WI38 (cell line): ENCODE data around the gene CST1.

Source experiments
- H3K4me3 ChIP-seq: 2 replicates; pipeline ENCODE4 v1.5.1; 2011; ENCODE audit warnings: low read depth, mild to moderate bottlenecking, control low read depth, low read length
- TF ChIP-seq, protein P1 (sequence below): IDR thresholded peaks from 2 replicates; pipeline ENCODE4 v1.5.1; 2012; ENCODE audit warnings: low read depth, mild to moderate bottlenecking, control low read depth, low read length

The CST1 gene

DNA sequence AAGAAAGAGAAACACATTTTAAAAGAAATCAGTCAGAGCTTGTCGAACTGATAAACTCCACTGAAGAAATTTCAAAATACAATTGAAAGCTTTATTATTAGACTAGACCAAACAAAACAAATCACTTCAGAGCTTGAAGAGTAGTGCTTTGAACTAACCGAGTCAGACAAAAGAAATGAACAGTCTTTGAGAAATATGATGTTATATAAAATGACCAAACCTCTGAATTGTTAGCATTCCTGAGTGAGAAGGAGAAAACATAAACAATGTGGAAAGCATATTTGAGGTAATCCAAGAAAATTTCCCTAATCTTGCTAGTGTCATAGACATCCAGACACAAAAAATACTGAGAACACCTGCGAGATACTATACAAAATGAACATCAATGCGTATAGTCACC, 48.7 kb downstream of the CST1 start:
- H3K4me3 ChIP-seq = no peak overlapping the region
- TF ChIP-seq, protein P1, sequence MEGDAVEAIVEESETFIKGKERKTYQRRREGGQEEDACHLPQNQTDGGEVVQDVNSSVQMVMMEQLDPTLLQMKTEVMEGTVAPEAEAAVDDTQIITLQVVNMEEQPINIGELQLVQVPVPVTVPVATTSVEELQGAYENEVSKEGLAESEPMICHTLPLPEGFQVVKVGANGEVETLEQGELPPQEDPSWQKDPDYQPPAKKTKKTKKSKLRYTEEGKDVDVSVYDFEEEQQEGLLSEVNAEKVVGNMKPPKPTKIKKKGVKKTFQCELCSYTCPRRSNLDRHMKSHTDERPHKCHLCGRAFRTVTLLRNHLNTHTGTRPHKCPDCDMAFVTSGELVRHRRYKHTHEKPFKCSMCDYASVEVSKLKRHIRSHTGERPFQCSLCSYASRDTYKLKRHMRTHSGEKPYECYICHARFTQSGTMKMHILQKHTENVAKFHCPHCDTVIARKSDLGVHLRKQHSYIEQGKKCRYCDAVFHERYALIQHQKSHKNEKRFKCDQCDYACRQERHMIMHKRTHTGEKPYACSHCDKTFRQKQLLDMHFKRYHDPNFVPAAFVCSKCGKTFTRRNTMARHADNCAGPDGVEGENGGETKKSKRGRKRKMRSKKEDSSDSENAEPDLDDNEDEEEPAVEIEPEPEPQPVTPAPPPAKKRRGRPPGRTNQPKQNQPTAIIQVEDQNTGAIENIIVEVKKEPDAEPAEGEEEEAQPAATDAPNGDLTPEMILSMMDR = no peak

DNA sequence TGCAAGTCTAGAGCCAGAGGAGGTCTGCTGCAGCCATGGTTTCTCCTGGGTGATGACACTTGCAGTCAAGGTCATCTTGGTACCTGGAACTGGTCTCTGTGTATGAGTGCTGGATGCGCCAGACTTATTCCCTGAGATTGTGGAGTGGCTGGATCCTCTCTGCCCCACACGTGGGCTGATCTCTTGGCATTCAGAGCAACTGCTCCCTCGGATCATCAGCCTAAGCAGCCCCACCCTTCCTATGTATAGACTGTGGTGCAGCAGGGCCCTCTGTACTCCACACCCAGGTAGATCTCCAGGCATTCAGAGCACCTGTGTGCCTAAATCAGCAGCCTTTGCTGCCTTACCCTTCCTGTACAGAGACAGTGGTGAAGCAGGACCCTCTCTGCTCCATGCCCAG, 49.8 kb downstream of the CST1 start:
- TF ChIP-seq, protein P1 = no peak

DNA sequence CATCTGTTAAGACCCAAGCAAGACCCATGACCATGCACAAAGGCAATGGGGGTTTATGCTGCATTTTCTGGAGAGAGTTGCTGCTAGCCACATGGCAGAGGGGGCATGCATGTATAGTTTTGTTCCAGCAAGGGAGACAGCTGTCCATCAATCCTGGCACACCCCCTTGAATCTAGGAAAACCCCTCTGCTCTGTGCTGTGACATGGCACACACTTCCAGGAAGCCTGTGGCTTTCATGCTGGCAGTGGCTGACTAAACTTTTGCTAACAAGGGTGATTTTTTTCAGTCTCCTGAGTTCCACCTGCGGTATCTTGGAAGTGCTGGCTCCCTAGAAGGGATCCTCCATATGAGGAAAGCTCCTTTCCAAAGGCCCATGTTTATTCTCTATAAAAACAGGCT, 52.8 kb downstream of the CST1 start:
- no peak overlapping the region for H3K4me3 ChIP-seq
- TF ChIP-seq, protein P1 = no peak

More for the DNA sequence above, 49.8 kb downstream of the CST1 start:
- H3K4me3 ChIP-seq = no peak overlapping the region
